HG02970 (cell line): ENCODE data around the gene TDP1.
A peak's percentile ranks its signal among the peaks of the same experiment; 100 is the strongest.

Experiments
- ATAC-seq: cut with Tn5 transposase; IDR thresholded peaks from one replicate; pipeline ENCODE4 v1.9.1; 2021; ENCODE audit warnings: mild to moderate bottlenecking, moderate library complexity, moderate number of reproducible peaks; ENCODE audit not compliant: unreplicated experiment, low FRiP score

The TDP1 gene

GRCh38 chr14:89936654-89937185, 19.0 kb upstream of the TDP1 start:
- ATAC-seq = no peak

GRCh38 chr14:89941830-89942377, 13.8 kb upstream of the TDP1 start:
- ATAC-seq = no peak

- no peak for ATAC-seq
Measured at GRCh38 chr14:89947344-89947743, 8.4 kb upstream of the TDP1 start.

GRCh38 chr14:89952576-89952975, 3.2 kb upstream of the TDP1 start:
- ATAC-seq = no peak

- ATAC-seq = no peak
Measured at GRCh38 chr14:89953602-89954001, 2.1 kb upstream of the TDP1 start.

- ATAC-seq = peak; percentile 87
Measured at GRCh38 chr14:89954070-89955021, 1.4 kb upstream of the TDP1 start, which contains the start of gene EFCAB11. EFCAB11 (minus strand) TSS chr14:89954730; CDS start chr14:89954660, 70 bp downstream.

GRCh38 chr14:89955022-89955744, 544 bp upstream of the TDP1 start:
- peak; percentile 6 for ATAC-seq

- no peak for ATAC-seq
Measured at GRCh38 chr14:89956661-89957009, 908 bp downstream of the TDP1 start.

GRCh38 chr14:89957376-89957775, 1.6 kb downstream of the TDP1 start:
- ATAC-seq = no peak

GRCh38 chr14:89957791-89958190, 2.1 kb downstream of the TDP1 start:
- ATAC-seq = no peak

- no peak for ATAC-seq
Measured at GRCh38 chr14:89958966-89959365, 3.2 kb downstream of the TDP1 start.

GRCh38 chr14:89959853-89960445, 4.2 kb downstream of the TDP1 start:
- no peak for ATAC-seq

- ATAC-seq = no peak
Measured at GRCh38 chr14:89960914-89961313, 5.2 kb downstream of the TDP1 start.

- ATAC-seq = no peak
Measured at GRCh38 chr14:89963288-89963978, 7.7 kb downstream of the TDP1 start.

- ATAC-seq = no peak
Measured at GRCh38 chr14:89965839-89966238, 10.1 kb downstream of the TDP1 start.

GRCh38 chr14:89973234-89973823, 17.6 kb downstream of the TDP1 start:
- ATAC-seq = no peak

GRCh38 chr14:89977668-89978067, 21.9 kb downstream of the TDP1 start:
- no peak for ATAC-seq

GRCh38 chr14:89978656-89979055, 22.9 kb downstream of the TDP1 start:
- ATAC-seq = no peak

GRCh38 chr14:89983375-89983774, 27.6 kb downstream of the TDP1 start:
- ATAC-seq = no peak
